ENCODE data around the gene SIRT7.

SIRT7 gene, protein sequence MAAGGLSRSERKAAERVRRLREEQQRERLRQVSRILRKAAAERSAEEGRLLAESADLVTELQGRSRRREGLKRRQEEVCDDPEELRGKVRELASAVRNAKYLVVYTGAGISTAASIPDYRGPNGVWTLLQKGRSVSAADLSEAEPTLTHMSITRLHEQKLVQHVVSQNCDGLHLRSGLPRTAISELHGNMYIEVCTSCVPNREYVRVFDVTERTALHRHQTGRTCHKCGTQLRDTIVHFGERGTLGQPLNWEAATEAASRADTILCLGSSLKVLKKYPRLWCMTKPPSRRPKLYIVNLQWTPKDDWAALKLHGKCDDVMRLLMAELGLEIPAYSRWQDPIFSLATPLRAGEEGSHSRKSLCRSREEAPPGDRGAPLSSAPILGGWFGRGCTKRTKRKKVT

DNA sequence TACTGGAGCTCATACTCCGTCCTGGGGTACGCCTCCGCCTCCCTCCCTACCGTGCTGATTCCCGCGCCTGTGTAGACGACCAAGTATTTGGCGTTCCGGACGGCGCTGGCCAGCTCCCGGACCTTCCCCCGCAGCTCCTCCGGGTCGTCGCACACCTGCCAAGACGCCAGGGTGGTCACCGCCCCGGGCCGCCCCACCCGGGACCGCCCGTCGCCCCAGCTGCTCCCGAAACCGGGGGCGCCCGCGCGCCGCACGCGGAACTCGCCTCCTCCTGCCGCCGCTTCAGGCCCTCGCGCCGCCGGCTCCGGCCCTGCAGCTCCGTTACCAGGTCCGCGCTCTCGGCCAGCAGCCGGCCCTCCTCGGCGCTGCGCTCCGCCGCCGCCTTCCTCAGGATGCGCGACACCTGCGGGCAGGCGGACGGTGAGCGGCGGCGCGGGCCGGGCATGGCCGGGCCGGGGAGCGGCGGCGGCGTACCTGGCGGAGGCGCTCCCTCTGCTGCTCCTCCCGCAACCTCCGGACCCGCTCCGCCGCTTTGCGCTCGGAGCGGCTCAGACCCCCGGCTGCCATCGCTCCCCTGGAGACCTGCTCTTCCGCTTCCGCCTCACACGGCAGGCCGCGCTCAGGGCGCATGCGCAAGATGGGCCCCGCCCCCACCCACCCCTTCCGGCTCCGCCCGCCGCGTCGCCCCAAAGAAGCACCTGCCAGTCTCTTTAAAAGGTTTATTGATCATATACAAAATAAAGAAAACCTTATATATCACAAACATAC is at the start of gene SIRT7:
SIRT7 (minus strand) TSS at position 612 of the 768 bp plus-strand sequence; CDS start at position 567, 45 bp downstream.
- TF ChIP-seq, protein P1, sequence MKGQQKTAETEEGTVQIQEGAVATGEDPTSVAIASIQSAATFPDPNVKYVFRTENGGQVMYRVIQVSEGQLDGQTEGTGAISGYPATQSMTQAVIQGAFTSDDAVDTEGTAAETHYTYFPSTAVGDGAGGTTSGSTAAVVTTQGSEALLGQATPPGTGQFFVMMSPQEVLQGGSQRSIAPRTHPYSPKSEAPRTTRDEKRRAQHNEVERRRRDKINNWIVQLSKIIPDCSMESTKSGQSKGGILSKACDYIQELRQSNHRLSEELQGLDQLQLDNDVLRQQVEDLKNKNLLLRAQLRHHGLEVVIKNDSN (IDR thresholded peaks at IDR 0.05) = no peak
- TF ChIP-seq TAF1 (IDR thresholded peaks at IDR 0.05; ENCODE audit: low read depth) (peak; percentile 75; the same call in 1 of the 2 replicates), CEBPB (IDR thresholded peaks at IDR 0.05) (no peak), TCF12 (IDR thresholded peaks at IDR 0.05; ENCODE audit: low read depth) (peak; percentile 44; the same call in 1 of the 2 replicates), NFIC (IDR thresholded peaks at IDR 0.05) (no peak), FOXM1 (IDR thresholded peaks at IDR 0.05; ENCODE audit: borderline replicate concordance, low read depth) (no peak), EP300 (IDR thresholded peaks at IDR 0.05; ENCODE audit: borderline replicate concordance) (no peak), EGR1 (IDR thresholded peaks at IDR 0.05) (peak; percentile 12; the same call in 1 of the 2 replicates), YY1 (IDR thresholded peaks at IDR 0.05; ENCODE audit: low read depth) (peak; percentile 80)
- TF ChIP-seq, protein P2, sequence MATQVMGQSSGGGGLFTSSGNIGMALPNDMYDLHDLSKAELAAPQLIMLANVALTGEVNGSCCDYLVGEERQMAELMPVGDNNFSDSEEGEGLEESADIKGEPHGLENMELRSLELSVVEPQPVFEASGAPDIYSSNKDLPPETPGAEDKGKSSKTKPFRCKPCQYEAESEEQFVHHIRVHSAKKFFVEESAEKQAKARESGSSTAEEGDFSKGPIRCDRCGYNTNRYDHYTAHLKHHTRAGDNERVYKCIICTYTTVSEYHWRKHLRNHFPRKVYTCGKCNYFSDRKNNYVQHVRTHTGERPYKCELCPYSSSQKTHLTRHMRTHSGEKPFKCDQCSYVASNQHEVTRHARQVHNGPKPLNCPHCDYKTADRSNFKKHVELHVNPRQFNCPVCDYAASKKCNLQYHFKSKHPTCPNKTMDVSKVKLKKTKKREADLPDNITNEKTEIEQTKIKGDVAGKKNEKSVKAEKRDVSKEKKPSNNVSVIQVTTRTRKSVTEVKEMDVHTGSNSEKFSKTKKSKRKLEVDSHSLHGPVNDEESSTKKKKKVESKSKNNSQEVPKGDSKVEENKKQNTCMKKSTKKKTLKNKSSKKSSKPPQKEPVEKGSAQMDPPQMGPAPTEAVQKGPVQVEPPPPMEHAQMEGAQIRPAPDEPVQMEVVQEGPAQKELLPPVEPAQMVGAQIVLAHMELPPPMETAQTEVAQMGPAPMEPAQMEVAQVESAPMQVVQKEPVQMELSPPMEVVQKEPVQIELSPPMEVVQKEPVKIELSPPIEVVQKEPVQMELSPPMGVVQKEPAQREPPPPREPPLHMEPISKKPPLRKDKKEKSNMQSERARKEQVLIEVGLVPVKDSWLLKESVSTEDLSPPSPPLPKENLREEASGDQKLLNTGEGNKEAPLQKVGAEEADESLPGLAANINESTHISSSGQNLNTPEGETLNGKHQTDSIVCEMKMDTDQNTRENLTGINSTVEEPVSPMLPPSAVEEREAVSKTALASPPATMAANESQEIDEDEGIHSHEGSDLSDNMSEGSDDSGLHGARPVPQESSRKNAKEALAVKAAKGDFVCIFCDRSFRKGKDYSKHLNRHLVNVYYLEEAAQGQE (IDR thresholded peaks at IDR 0.05; ENCODE audit: low read depth) = peak; percentile 43
- TF ChIP-seq, protein P3, sequence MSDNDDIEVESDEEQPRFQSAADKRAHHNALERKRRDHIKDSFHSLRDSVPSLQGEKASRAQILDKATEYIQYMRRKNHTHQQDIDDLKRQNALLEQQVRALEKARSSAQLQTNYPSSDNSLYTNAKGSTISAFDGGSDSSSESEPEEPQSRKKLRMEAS (IDR thresholded peaks at IDR 0.05) = no peak

DNA sequence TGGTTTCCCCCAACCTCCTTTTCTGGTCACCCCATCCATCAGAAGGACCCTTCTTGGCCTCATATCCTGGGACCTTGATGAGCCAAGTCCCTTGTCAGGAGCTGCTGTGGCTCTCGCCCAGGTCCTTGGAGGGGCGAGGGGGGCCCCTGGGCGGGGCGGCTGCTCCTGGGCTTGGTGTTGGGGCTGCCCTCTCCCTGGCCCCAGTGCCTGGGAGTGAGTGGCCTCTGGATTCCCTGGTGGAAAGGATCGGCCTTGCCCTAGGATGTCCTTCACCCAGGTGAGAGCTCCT is 49.2 kb upstream of the SIRT7 start:
- no peak for TF ChIP-seq TAF1 (IDR thresholded peaks at IDR 0.05; ENCODE audit: low read depth)
- no peak for TF ChIP-seq CEBPB (IDR thresholded peaks at IDR 0.05)
- no peak for TF ChIP-seq NFIC (IDR thresholded peaks at IDR 0.05)
- TF ChIP-seq, protein P3 (IDR thresholded peaks at IDR 0.05) = no peak
- TF ChIP-seq EGR1 (IDR thresholded peaks at IDR 0.05) = no peak
- TF ChIP-seq CREB1 (IDR thresholded peaks at IDR 0.05; ENCODE audit: low read depth) = no peak
- no peak for TF ChIP-seq FOXM1 (IDR thresholded peaks at IDR 0.05; ENCODE audit: borderline replicate concordance, low read depth)
- TF ChIP-seq EP300 (IDR thresholded peaks at IDR 0.05; ENCODE audit: borderline replicate concordance) = no peak
- no peak for TF ChIP-seq RAD21 (IDR thresholded peaks at IDR 0.05; ENCODE audit: low read depth)
- no peak for TF ChIP-seq ZBTB7A (IDR thresholded peaks at IDR 0.05; ENCODE audit: low read depth)
- TF ChIP-seq, protein P2 (IDR thresholded peaks at IDR 0.05; ENCODE audit: low read depth) = no peak

DNA sequence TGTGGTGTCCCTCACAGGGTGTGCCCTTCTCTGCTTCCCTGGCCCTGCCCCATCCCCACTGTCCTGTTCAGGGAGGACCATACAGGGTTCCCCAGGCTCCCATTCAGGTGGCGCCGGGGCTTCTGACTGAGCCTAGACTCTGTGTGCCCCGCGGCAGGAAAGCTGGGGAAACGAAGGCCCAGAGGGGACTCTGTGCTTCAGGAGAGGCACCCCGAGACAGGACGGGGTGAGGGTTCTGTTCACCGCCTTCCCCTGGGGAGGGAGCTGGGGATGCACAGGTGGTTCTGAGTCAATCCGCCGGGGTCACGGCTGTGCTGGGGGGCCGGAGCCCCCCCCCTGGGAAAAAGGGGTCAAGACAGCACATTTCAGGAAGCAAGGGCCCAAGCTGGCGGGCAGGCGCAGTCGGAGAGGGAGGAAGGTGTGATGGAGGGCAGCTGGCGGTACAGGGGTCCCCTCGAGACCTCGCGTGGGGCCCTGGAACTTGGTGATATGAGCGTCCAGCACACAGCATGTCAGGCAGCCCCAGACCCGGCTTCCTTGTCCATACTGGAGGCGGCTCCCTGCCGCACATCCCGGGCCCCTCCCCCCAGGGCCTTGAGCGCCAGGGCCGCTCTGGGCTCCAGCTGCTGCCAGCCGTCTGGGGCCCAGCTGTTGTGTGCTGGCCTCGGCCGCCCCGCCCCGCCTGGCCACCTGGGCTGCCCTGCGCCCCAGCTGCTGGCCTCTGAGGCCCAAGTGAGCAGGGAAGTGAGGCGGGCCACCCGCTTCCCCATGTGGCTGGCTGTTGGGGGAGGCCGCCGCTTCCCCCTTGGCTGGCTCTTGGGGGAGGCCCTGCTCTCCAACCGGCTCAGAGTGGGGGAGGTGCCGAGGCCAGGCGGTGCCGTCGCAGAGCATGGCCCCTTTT is 48.6 kb upstream of the SIRT7 start:
- no peak for TF ChIP-seq ZBTB7A (IDR thresholded peaks at IDR 0.05; ENCODE audit: low read depth)
- no peak for TF ChIP-seq CREB1 (IDR thresholded peaks at IDR 0.05; ENCODE audit: low read depth)
- no peak for TF ChIP-seq EP300 (IDR thresholded peaks at IDR 0.05; ENCODE audit: borderline replicate concordance)
- no peak for TF ChIP-seq TAF1 (IDR thresholded peaks at IDR 0.05; ENCODE audit: low read depth)
- TF ChIP-seq TCF12 (IDR thresholded peaks at IDR 0.05; ENCODE audit: low read depth) = no peak
- TF ChIP-seq YY1 (IDR thresholded peaks at IDR 0.05; ENCODE audit: low read depth) = no peak
- TF ChIP-seq, protein P1 (IDR thresholded peaks at IDR 0.05) = no peak
- TF ChIP-seq, protein P2 (IDR thresholded peaks at IDR 0.05; ENCODE audit: low read depth) = no peak
- no peak for TF ChIP-seq TEAD4 (IDR thresholded peaks at IDR 0.05)
- no peak for TF ChIP-seq EGR1 (IDR thresholded peaks at IDR 0.05)
- TF ChIP-seq CEBPB (IDR thresholded peaks at IDR 0.05) = no peak
- TF ChIP-seq FOXM1 (IDR thresholded peaks at IDR 0.05; ENCODE audit: borderline replicate concordance, low read depth) = no peak
- no peak for TF ChIP-seq RAD21 (IDR thresholded peaks at IDR 0.05; ENCODE audit: low read depth)
- TF ChIP-seq, protein P3 (IDR thresholded peaks at IDR 0.05) = no peak
- TF ChIP-seq NFIC (IDR thresholded peaks at IDR 0.05) = no peak

All from Ishikawa (cell line).